GM19324 (cell line): ENCODE data around the gene GNAZ.

Experiments used
- ATAC-seq: cut with Tn5 transposase; IDR thresholded peaks from one replicate; pipeline ENCODE4 v1.9.1; 2021; ENCODE audit warnings: mild to moderate bottlenecking, moderate library complexity; ENCODE audit not compliant: unreplicated experiment, low FRiP score

GNAZ gene

GRCh38 chr22:23075525-23076216, 5.4 kb downstream of the GNAZ start:
- no peak for ATAC-seq

GRCh38 chr22:23076896-23077572, 6.7 kb downstream of the GNAZ start:
- no peak for ATAC-seq

GRCh38 chr22:23077627-23078461, 7.5 kb downstream of the GNAZ start:
- no peak for ATAC-seq

- no peak for ATAC-seq
These were observed 8.1 kb downstream of the GNAZ start for GRCh38 chr22:23078462-23078787.

GRCh38 chr22:23079240-23079768, 9.0 kb downstream of the GNAZ start:
- ATAC-seq: no peak

GRCh38 chr22:23079814-23080521, 9.6 kb downstream of the GNAZ start:
- no peak for ATAC-seq

- no peak for ATAC-seq
These were observed 10.4 kb downstream of the GNAZ start for GRCh38 chr22:23080613-23081290.

GRCh38 chr22:23082534-23083314, 12.4 kb downstream of the GNAZ start:
- ATAC-seq: no peak

GRCh38 chr22:23083315-23084021, 13.1 kb downstream of the GNAZ start:
- no peak for ATAC-seq

- ATAC-seq: no peak
These were observed 14.4 kb downstream of the GNAZ start for GRCh38 chr22:23084453-23085350.

GRCh38 chr22:23085351-23085671, 15.0 kb downstream of the GNAZ start:
- no peak for ATAC-seq

- no peak for ATAC-seq
These were observed 15.5 kb downstream of the GNAZ start for GRCh38 chr22:23085785-23086184.

GRCh38 chr22:23086263-23086662, 15.9 kb downstream of the GNAZ start:
- no peak for ATAC-seq

GRCh38 chr22:23086787-23087186, 16.5 kb downstream of the GNAZ start:
- no peak for ATAC-seq

GRCh38 chr22:23088199-23088604, 17.9 kb downstream of the GNAZ start:
- no peak for ATAC-seq

GRCh38 chr22:23089010-23089409, 18.7 kb downstream of the GNAZ start:
- no peak for ATAC-seq

GRCh38 chr22:23089633-23090456, 19.5 kb downstream of the GNAZ start:
- no peak for ATAC-seq
